PC-3 (cell line): Measurements from ENCODE around the gene SLCO3A1. TPM values are rescaled to one million over a fixed set of nuclear protein-coding genes. Genes with fewer than 3 reads are reported as not detected.

Experiments used
- ATAC-seq: fragments of 200-7000 bp; cut with Tn5 transposase; 2 replicates; pipeline ENCODE4 v1.9.1; 2020; ENCODE audit warnings: mild to moderate bottlenecking, moderate library complexity
- BruUV-seq: library from RNA; stranded (reverse); fragments of 400-500 nt; replicated peaks from 2 replicates; lab custom pipeline; 2021; lab: Mats Ljungman, UMichigan
- CTCF ChIA-PET: fragments of 300-600 bp; sonication (Branson Sonifier 250); formaldehyde crosslinking; loops from one replicate; lab custom pipeline; 2022; ENCODE audit warnings: antibody characterized with exemption; lab: Charles Lee
- POLR2A ChIA-PET: fragments of 300-600 bp; sonication (Branson Sonifier 250); formaldehyde crosslinking; loops from one replicate; lab custom pipeline; 2022; ENCODE audit warnings: antibody characterized with exemption; ENCODE audit not compliant: unreplicated experiment; lab: Charles Lee
- DNase-seq: peaks from one replicate; pipeline ENCODE4 v3.0.0-alpha.2; 2015
- H2AFZ ChIP-seq: fragments of 300-600 bp; sonication (generic); 2 replicates; pipeline ENCODE4 v1.6.0; 2016; ENCODE audit warnings: antibody characterized with exemption, low read length
- H3F3A ChIP-seq: fragments of 300-600 bp; sonication (generic); one replicate; pipeline ENCODE4 v1.6.0; 2017; ENCODE audit warnings: antibody characterized with exemption, low read length, control low read depth, mild to moderate bottlenecking; ENCODE audit not compliant: unreplicated experiment
- H3K27ac ChIP-seq: fragments of 300-600 bp; sonication (generic); 2 replicates; pipeline ENCODE4 v1.5.1; 2016; ENCODE audit warnings: mild to moderate bottlenecking, low read length
- H3K27me3 ChIP-seq: fragments of 300-600 bp; sonication (generic); 2 replicates; pipeline ENCODE4 v1.6.1; 2016; ENCODE audit warnings: low read length, mixed read lengths
- H3K36me3 ChIP-seq: fragments of 300-600 bp; sonication (generic); 2 replicates; pipeline ENCODE4 v1.6.1; 2016; ENCODE audit warnings: low read depth, mixed run types, low read length, mixed read lengths
- H3K4me1 ChIP-seq: fragments of 300-600 bp; sonication (generic); 2 replicates; pipeline ENCODE4 v1.5.1; 2016; ENCODE audit warnings: low read length; ENCODE audit not compliant: insufficient read depth
- H3K4me2 ChIP-seq: fragments of 300-600 bp; sonication (generic); 2 replicates; pipeline ENCODE4 v1.6.0; 2016; ENCODE audit warnings: low read length
- H3K4me3 ChIP-seq: fragments of 300-600 bp; sonication (generic); 2 replicates; pipeline ENCODE4 v1.5.1; 2016; ENCODE audit warnings: mild to moderate bottlenecking, low read length, mixed read lengths
- H3K79me2 ChIP-seq: fragments of 300-600 bp; sonication (generic); 2 replicates; pipeline ENCODE4 v1.6.1; 2017; ENCODE audit warnings: low read length, mixed read lengths
- H3K9ac ChIP-seq: fragments of 300-600 bp; sonication (generic); 2 replicates; pipeline ENCODE4 v1.6.0; 2016; ENCODE audit warnings: mild to moderate bottlenecking, low read length
- H3K9me2 ChIP-seq: fragments of 300-600 bp; sonication (generic); replicated peaks from 2 replicates; pipeline ENCODE4 v1.6.1; 2016; ENCODE audit warnings: mixed run types, low read length, mixed read lengths
- H3K9me3 ChIP-seq: fragments of 300-600 bp; sonication (generic); 2 replicates; pipeline ENCODE4 v1.6.1; 2016; ENCODE audit warnings: low read length, mixed read lengths
- H4K20me1 ChIP-seq: fragments of 300-600 bp; sonication (generic); 2 replicates; pipeline ENCODE4 v1.6.1; 2016; ENCODE audit warnings: low read length, mixed read lengths
- CTCF ChIP-seq: fragments of 300-600 bp; sonication (generic); conservative IDR thresholded peaks from 2 replicates; pipeline ENCODE4 v1.5.1; 2017; ENCODE audit warnings: antibody characterized with exemption, low read depth, mild to moderate bottlenecking, low read length
- EZH2 ChIP-seq: fragments of 300-600 bp; sonication (generic); IDR thresholded peaks from one replicate; pipeline ENCODE4 v1.6.1; 2017; ENCODE audit warnings: antibody characterized with exemption, mild to moderate bottlenecking, low read length; ENCODE audit not compliant: unreplicated experiment
- EZH2phosphoT487 ChIP-seq: fragments of 300-600 bp; sonication (generic); IDR thresholded peaks from 2 replicates; pipeline ENCODE4 v1.6.1; 2018; ENCODE audit warnings: mild to moderate bottlenecking, antibody characterized with exemption, low read length, borderline replicate concordance
- intact Hi-C: fragments of 100-400 bp; cut with micrococcal nuclease; formaldehyde crosslinking; loops from 2 replicates; pipeline ENCODE4 v1.9.0; 2023
- total RNA-seq: library from RNA; depleted of rRNA; stranded (reverse); fragments of >200 nt; gene quantifications from 2 replicates; pipeline ENCODE4 v1.2.3, GENCODE V29; 2014

SLCO3A1 gene
- total RNA-seq, 1 experiment from 2014 or later: 0.07 TPM

GRCh38 chr15:92044203-92044909, 190.8 kb downstream of the SLCO3A1 start:
- TF ChIP-seq CTCF (no peak), EZH2 (no peak), EZH2phosphoT487 (no peak)
- H3K9me2 ChIP-seq: no peaks in the 10 kb centered on the region
- no peaks in the 10 kb centered on the region for H3F3A ChIP-seq
- no peaks in the 10 kb centered on the region for H3K4me1 ChIP-seq
- no peak overlapping the region for H3K9ac ChIP-seq
- DNase-seq (no peak), ATAC-seq (no peak)
- H3K27ac ChIP-seq: no peak overlapping the region
- no peaks in the 10 kb centered on the region for H3K9me3 ChIP-seq
- no peaks in the 10 kb centered on the region for H3K27me3 ChIP-seq
- no peaks in the 10 kb centered on the region for H3K36me3 ChIP-seq
- no peak overlapping the region for H2AFZ ChIP-seq
- no peaks in the 10 kb centered on the region for H3K79me2 ChIP-seq
- no peaks in the 10 kb centered on the region for H4K20me1 ChIP-seq
- POLR2A ChIA-PET: no interaction called here
- intact Hi-C loops: no loop called here
- no peak overlapping the region for H3K4me3 ChIP-seq
- CTCF ChIA-PET: no interaction called here
- no peak overlapping the region for H3K4me2 ChIP-seq
- no TSS peak for BruUV-seq

GRCh38 chr15:92047900-92048299, 194.4 kb downstream of the SLCO3A1 start:
- no peaks in the 10 kb centered on the region for H3K36me3 ChIP-seq
- H2AFZ ChIP-seq: no peak overlapping the region
- no peak for TF ChIP-seq CTCF
- no peak for TF ChIP-seq EZH2phosphoT487
- H3K9me2 ChIP-seq: no peaks in the 10 kb centered on the region
- no TSS peak for BruUV-seq
- CTCF ChIA-PET: no interaction called here
- H3K79me2 ChIP-seq: no peaks in the 10 kb centered on the region
- H4K20me1 ChIP-seq: no peaks in the 10 kb centered on the region
- no peak for ATAC-seq
- DNase-seq: no peak
- no peaks in the 10 kb centered on the region for H3K9me3 ChIP-seq
- no peak overlapping the region for H3K9ac ChIP-seq
- H3F3A ChIP-seq: no peaks in the 10 kb centered on the region
- H3K27me3 ChIP-seq: no peaks in the 10 kb centered on the region
- H3K4me2 ChIP-seq: no peak overlapping the region
- no peaks in the 10 kb centered on the region for H3K4me1 ChIP-seq
- no peak overlapping the region for H3K27ac ChIP-seq
- POLR2A ChIA-PET: no interaction called here
- intact Hi-C loops: no loop called here
- no peak overlapping the region for H3K4me3 ChIP-seq

GRCh38 chr15:92048739-92049138, 195.2 kb downstream of the SLCO3A1 start:
- DNase-seq (peak; percentile 35), ATAC-seq (no peak)
- Histone ChIP-seq H3K27ac (no peak overlapping the region), H3K79me2 (no peaks in the 10 kb centered on the region), H3K9me2 (no peaks in the 10 kb centered on the region), H3F3A (no peaks in the 10 kb centered on the region), H2AFZ (no peak overlapping the region), H3K4me3 (no peak overlapping the region), H3K9me3 (no peaks in the 10 kb centered on the region), H4K20me1 (no peaks in the 10 kb centered on the region), H3K4me1 (no peaks in the 10 kb centered on the region), H3K4me2 (no peak overlapping the region), H3K9ac (no peak overlapping the region), H3K27me3 (no peaks in the 10 kb centered on the region), H3K36me3 (no peaks in the 10 kb centered on the region)
- intact Hi-C loops: no loop called here
- no TSS peak for BruUV-seq
- TF ChIP-seq EZH2 (no peak), CTCF (no peak), EZH2phosphoT487 (no peak)
- CTCF ChIA-PET: no interaction called here
- POLR2A ChIA-PET: no interaction called here
